GM10248 (cell line): ENCODE results near the gene EPHB6.

Experiments
- CTCF ChIA-PET: fragments of 300-600 bp; sonication (Branson Sonifier 250); formaldehyde crosslinking; extraction: SDS; loops from one replicate; lab custom pipeline; 2021; ENCODE audit warnings: antibody characterized with exemption; lab: Yijun Ruan, JAX
- POLR2A ChIA-PET: fragments of 350-650 bp; sonication (Branson Sonifier 250); formaldehyde crosslinking; extraction: SDS; loops from one replicate; lab custom pipeline; 2020; ENCODE audit warnings: antibody characterized with exemption; lab: Yijun Ruan, JAX
- DNase-seq: peaks from one replicate; pipeline ENCODE4 v3.0.0; 2012; ENCODE audit errors: extremely low spot score
- CTCF ChIP-seq: IDR thresholded peaks from 2 replicates; pipeline ENCODE4 v1.5.1; 2012; ENCODE audit warnings: mild to moderate bottlenecking, low read depth; ENCODE audit errors: extremely low read depth, missing control alignments, control extremely low read depth

The EPHB6 gene

GRCh38 chr7:142891490-142892082 is 36.7 kb downstream of the EPHB6 start:
- DNase-seq: no peak
- ChIA-PET POLR2A (no interaction called here), CTCF (interaction anchor here (1.1 to 1.2 kb wide), 2 partner anchors 118 to 333 kb away, joined by 3 read pairs; no protein-coding TSS in a partner anchor)
- TF ChIP-seq CTCF: no peak

- DNase-seq: no peak
- no peak for TF ChIP-seq CTCF
- ChIA-PET POLR2A (no interaction called here), CTCF (interaction anchor here (1.0 to 2.3 kb wide), 4 partner anchors 12 to 335 kb away, joined by 3 to 9 read pairs (median 3); no protein-coding TSS in a partner anchor)
Measured at GRCh38 chr7:142892951-142893350, 38.1 kb downstream of the EPHB6 start.

- ChIA-PET CTCF (interaction anchor here (0.8 to 2.3 kb wide), 8 partner anchors 13 to 321 kb away, joined by 3 to 9 read pairs (median 4); no protein-coding TSS in a partner anchor), POLR2A (no interaction called here)
- TF ChIP-seq CTCF: no peak
- DNase-seq: no peak
Measured at GRCh38 chr7:142894112-142894984, 39.5 kb downstream of the EPHB6 start.

GRCh38 chr7:142894985-142895593 is 40.2 kb downstream of the EPHB6 start:
- POLR2A ChIA-PET: no interaction called here
- TF ChIP-seq CTCF: no peak
- CTCF ChIA-PET: interaction anchor here (0.8 to 2.3 kb wide), 9 partner anchors 14 to 320 kb away, joined by 3 to 9 read pairs (median 5); no protein-coding TSS in a partner anchor
- no peak for DNase-seq

GRCh38 chr7:142896151-142896550 is 41.3 kb downstream of the EPHB6 start:
- CTCF ChIA-PET: interaction anchor here (1.2 to 2.3 kb wide), 3 partner anchors 23 to 35 kb away, joined by 4 to 8 read pairs (median 5); no protein-coding TSS in a partner anchor
- POLR2A ChIA-PET: no interaction called here
- DNase-seq: no peak
- no peak for TF ChIP-seq CTCF

- DNase-seq: no peak
- POLR2A ChIA-PET: no interaction called here
- TF ChIP-seq CTCF: no peak
- CTCF ChIA-PET: interaction anchor here (1.6 to 2.3 kb wide), 2 partner anchors 24 to 36 kb away, joined by 5 to 8 read pairs; no protein-coding TSS in a partner anchor
Measured at GRCh38 chr7:142896741-142897379, 42.0 kb downstream of the EPHB6 start.
